ENCODE data around the gene AQP9.
"Not testable (repeated sequence)": the region's sequence is repeated elsewhere in the genome, so short reads cannot be mapped to it uniquely, and the experiment has no call there.

AQP9 gene

GRCh38 chr15:58138106-58138505 is at the start of gene AQP9:
TSS of gene AQP9 (plus strand) at chr15:58138381. CDS start at chr15:58138566, 185 bp downstream.
- no peak for DNase-seq (ENCODE audit: low read depth)

- DNase-seq (ENCODE audit: low read depth): no peak
These were observed 42.8 kb upstream of the AQP9 start for GRCh38 chr15:58095415-58095814.

GRCh38 chr15:58096529-58097084 is 41.6 kb upstream of the AQP9 start:
- DNase-seq (ENCODE audit: low read depth): no peak

- DNase-seq (ENCODE audit: low read depth): no peak
These were observed 34.7 kb upstream of the AQP9 start for GRCh38 chr15:58103482-58103881.

- DNase-seq (ENCODE audit: low read depth): no peak
These were observed 30.1 kb upstream of the AQP9 start for GRCh38 chr15:58108117-58108516.

GRCh38 chr15:58109419-58109818 is 28.8 kb upstream of the AQP9 start:
- DNase-seq (ENCODE audit: low read depth): no peak

GRCh38 chr15:58110999-58111717 is 27.0 kb upstream of the AQP9 start:
- no peak for DNase-seq (ENCODE audit: low read depth)

- DNase-seq (ENCODE audit: low read depth): no peak
These were observed 26.5 kb upstream of the AQP9 start for GRCh38 chr15:58111718-58112104.

- not testable (repeated sequence) for DNase-seq (ENCODE audit: low read depth)
These were observed 24.8 kb upstream of the AQP9 start for GRCh38 chr15:58113358-58113757.

GRCh38 chr15:58114388-58114787 is 23.8 kb upstream of the AQP9 start:
- DNase-seq (ENCODE audit: low read depth): no peak

GRCh38 chr15:58114812-58115211 is 23.4 kb upstream of the AQP9 start:
- DNase-seq (ENCODE audit: low read depth): no peak

- DNase-seq (ENCODE audit: low read depth): no peak
These were observed 22.5 kb upstream of the AQP9 start for GRCh38 chr15:58115692-58116091.

GRCh38 chr15:58117619-58118018 is 20.6 kb upstream of the AQP9 start:
- DNase-seq (ENCODE audit: low read depth): no peak

- no peak for DNase-seq (ENCODE audit: low read depth)
These were observed 19.9 kb upstream of the AQP9 start for GRCh38 chr15:58118272-58118671.

GRCh38 chr15:58119016-58119415 is 19.2 kb upstream of the AQP9 start:
- DNase-seq (ENCODE audit: low read depth): no peak

GRCh38 chr15:58124585-58124984 is 13.6 kb upstream of the AQP9 start:
- DNase-seq (ENCODE audit: low read depth): no peak

GRCh38 chr15:58125333-58125732 is 12.8 kb upstream of the AQP9 start:
- no peak for DNase-seq (ENCODE audit: low read depth)

- DNase-seq (ENCODE audit: low read depth): no peak
These were observed 3.3 kb upstream of the AQP9 start for GRCh38 chr15:58134886-58135285.

GRCh38 chr15:58135511-58136174 is 2.5 kb upstream of the AQP9 start:
- DNase-seq (ENCODE audit: low read depth): no peak

- DNase-seq (ENCODE audit: low read depth): no peak
These were observed 1.4 kb upstream of the AQP9 start for GRCh38 chr15:58136731-58137130.

- DNase-seq (ENCODE audit: low read depth): no peak
These were observed 495 bp upstream of the AQP9 start for GRCh38 chr15:58137686-58138085.

GRCh38 chr15:58139276-58139988 is 1.3 kb downstream of the AQP9 start:
- DNase-seq (ENCODE audit: low read depth): no peak

- DNase-seq (ENCODE audit: low read depth): no peak
These were observed 1.9 kb downstream of the AQP9 start for GRCh38 chr15:58139989-58140522.

Data from activated T-cell treated with anti-CD3 and anti-CD28 coated beads for 24 hours (primary cell).